Measurements from ENCODE around the gene USP22.

USP22 gene

GRCh38 chr17:21021208-21021803 lies 21.5 kb downstream of the USP22 start:
- Histone ChIP-seq H3K79me1 (ENCODE audit: low read depth, low read length) (peaks cover 15% of the 10 kb centered on the region), H4K91ac (ENCODE audit: low read depth, low read length, poor library complexity) (no peak overlapping the region), H3K23ac (ENCODE audit: low read depth, low read length, poor library complexity) (no peak overlapping the region), H3K4ac (ENCODE audit: low read length) (no peak overlapping the region), H3K9me3 (replicated peaks in 1 of 2; ENCODE audit: control insufficient read depth in 2 of 2, insufficient read depth in 1 of 2, low read depth in 1 of 2, low read length in 2 of 2) (no peaks in the 10 kb centered on the region), H3K9ac (ENCODE audit: low read depth, low read length, poor library complexity) (no peak overlapping the region), H3K4me2 (ENCODE audit: insufficient read depth, low read length, poor library complexity, severe bottlenecking) (no peak overlapping the region), H3K27me3 (ENCODE audit: control insufficient read depth in 3 of 3, insufficient read depth in 3 of 3, low read depth in 1 of 3, low read length in 3 of 3) (no peaks in the 10 kb centered on the region), H2BK15ac (ENCODE audit: low read length) (no peak overlapping the region), H3K27ac (replicated peaks; ENCODE audit: low read length) (no peak overlapping the region), H2BK5ac (ENCODE audit: low read length) (no peak overlapping the region), H3K18ac (ENCODE audit: low read length) (no peak overlapping the region), H3K4me3 (ENCODE audit: low read length in 2 of 2) (no peak overlapping the region), H2AK5ac (ENCODE audit: low read depth, low read length) (no peak overlapping the region), H3K14ac (ENCODE audit: low read length) (no peak overlapping the region), H2AFZ (ENCODE audit: low read length) (no peak overlapping the region), H2BK120ac (ENCODE audit: low read depth, low read length) (no peak overlapping the region), H3K4me1 (ENCODE audit: control insufficient read depth in 2 of 2, insufficient read depth in 1 of 2, low read depth in 1 of 2, low read length in 2 of 2) (no peaks in the 10 kb centered on the region), H4K8ac (ENCODE audit: low read depth, low read length) (no peak overlapping the region), H2BK12ac (ENCODE audit: low read length) (no peak overlapping the region), H3K36me3 (replicated peaks in 1 of 2; ENCODE audit: control insufficient read depth in 2 of 2, insufficient read depth in 2 of 2, low read length in 2 of 2) (peaks cover 69 to 100% of the 10 kb centered on the region in 2 donors)
- no peak for DNase-seq (ENCODE audit: low spot score)
- no CpG with 5 or more reads among the region's 7 CpGs for WGBS, 2 donors (ENCODE audit: extremely low coverage in 2 of 2, insufficient read length in 2 of 2, insufficient replicate concordance in 1 of 2)

- no peak overlapping the region for H3K14ac ChIP-seq (ENCODE audit: low read length)
- H3K9ac ChIP-seq (ENCODE audit: low read depth, low read length, poor library complexity), result no peak overlapping the region
- H3K27ac ChIP-seq (replicated peaks; ENCODE audit: low read length), result no peak overlapping the region
- H3K27me3 ChIP-seq (ENCODE audit: control insufficient read depth in 3 of 3, insufficient read depth in 3 of 3, low read depth in 1 of 3, low read length in 3 of 3), result no peaks in the 10 kb centered on the region
- H3K4me3 ChIP-seq (ENCODE audit: low read length in 2 of 2), result no peak overlapping the region
- H2BK5ac ChIP-seq (ENCODE audit: low read length), result no peak overlapping the region
- DNase-seq (ENCODE audit: low spot score), result no peak
- WGBS, 2 donors (ENCODE audit: extremely low coverage in 2 of 2, insufficient read length in 2 of 2, insufficient replicate concordance in 1 of 2), result no CpG with 5 or more reads among the region's 10 CpGs
- no peak overlapping the region for H2BK12ac ChIP-seq (ENCODE audit: low read length)
- no peak overlapping the region for H3K4me2 ChIP-seq (ENCODE audit: insufficient read depth, low read length, poor library complexity, severe bottlenecking)
- no peak overlapping the region for H2BK120ac ChIP-seq (ENCODE audit: low read depth, low read length)
- no peak overlapping the region for H4K8ac ChIP-seq (ENCODE audit: low read depth, low read length)
- H3K23ac ChIP-seq (ENCODE audit: low read depth, low read length, poor library complexity), result no peak overlapping the region
- H3K4me1 ChIP-seq (ENCODE audit: control insufficient read depth in 2 of 2, insufficient read depth in 1 of 2, low read depth in 1 of 2, low read length in 2 of 2), result no peaks in the 10 kb centered on the region
- H4K91ac ChIP-seq (ENCODE audit: low read depth, low read length, poor library complexity), result no peak overlapping the region
- H3K79me1 ChIP-seq (ENCODE audit: low read depth, low read length), result peaks cover 18% of the 10 kb centered on the region
- H2BK15ac ChIP-seq (ENCODE audit: low read length), result no peak overlapping the region
- no peak overlapping the region for H3K18ac ChIP-seq (ENCODE audit: low read length)
- no peak overlapping the region for H2AK5ac ChIP-seq (ENCODE audit: low read depth, low read length)
- H2AFZ ChIP-seq (ENCODE audit: low read length), result no peak overlapping the region
- H3K9me3 ChIP-seq (replicated peaks in 1 of 2; ENCODE audit: control insufficient read depth in 2 of 2, insufficient read depth in 1 of 2, low read depth in 1 of 2, low read length in 2 of 2), result no peaks in the 10 kb centered on the region
- H3K4ac ChIP-seq (ENCODE audit: low read length), result no peak overlapping the region
- H3K36me3 ChIP-seq (replicated peaks in 1 of 2; ENCODE audit: control insufficient read depth in 2 of 2, insufficient read depth in 2 of 2, low read length in 2 of 2), result peaks cover 70 to 100% of the 10 kb centered on the region in 2 donors
Measured at GRCh38 chr17:21020622-21021021, 22.2 kb downstream of the USP22 start.

GRCh38 chr17:21019976-21020586 lies 22.7 kb downstream of the USP22 start:
- Histone ChIP-seq H3K27me3 (ENCODE audit: control insufficient read depth in 3 of 3, insufficient read depth in 3 of 3, low read depth in 1 of 3, low read length in 3 of 3) (no peaks in the 10 kb centered on the region), H3K79me1 (ENCODE audit: low read depth, low read length) (peaks cover 21% of the 10 kb centered on the region), H2BK120ac (ENCODE audit: low read depth, low read length) (no peak overlapping the region), H3K27ac (replicated peaks; ENCODE audit: low read length) (no peak overlapping the region), H3K23ac (ENCODE audit: low read depth, low read length, poor library complexity) (no peak overlapping the region), H3K4ac (ENCODE audit: low read length) (no peak overlapping the region), H3K9me3 (replicated peaks in 1 of 2; ENCODE audit: control insufficient read depth in 2 of 2, insufficient read depth in 1 of 2, low read depth in 1 of 2, low read length in 2 of 2) (no peaks in the 10 kb centered on the region), H3K4me3 (ENCODE audit: low read length in 2 of 2) (no peak overlapping the region), H2AFZ (ENCODE audit: low read length) (no peak overlapping the region), H3K14ac (ENCODE audit: low read length) (no peak overlapping the region), H3K9ac (ENCODE audit: low read depth, low read length, poor library complexity) (no peak overlapping the region), H2BK5ac (ENCODE audit: low read length) (no peak overlapping the region), H3K36me3 (replicated peaks in 1 of 2; ENCODE audit: control insufficient read depth in 2 of 2, insufficient read depth in 2 of 2, low read length in 2 of 2) (peaks cover 71 to 100% of the 10 kb centered on the region in 2 donors), H3K4me1 (ENCODE audit: control insufficient read depth in 2 of 2, insufficient read depth in 1 of 2, low read depth in 1 of 2, low read length in 2 of 2) (no peaks in the 10 kb centered on the region), H2AK5ac (ENCODE audit: low read depth, low read length) (no peak overlapping the region), H2BK15ac (ENCODE audit: low read length) (no peak overlapping the region), H3K18ac (ENCODE audit: low read length) (no peak overlapping the region), H4K8ac (ENCODE audit: low read depth, low read length) (no peak overlapping the region), H4K91ac (ENCODE audit: low read depth, low read length, poor library complexity) (no peak overlapping the region), H3K4me2 (ENCODE audit: insufficient read depth, low read length, poor library complexity, severe bottlenecking) (no peak overlapping the region), H2BK12ac (ENCODE audit: low read length) (no peak overlapping the region)
- WGBS, 2 donors (ENCODE audit: extremely low coverage in 2 of 2, insufficient read length in 2 of 2, insufficient replicate concordance in 1 of 2), result no CpG with 5 or more reads among the region's 6 CpGs
- no peak for DNase-seq (ENCODE audit: low spot score)

GRCh38 chr17:21018894-21019293 lies 23.9 kb downstream of the USP22 start:
- Histone ChIP-seq H3K36me3 (replicated peaks in 1 of 2; ENCODE audit: control insufficient read depth in 2 of 2, insufficient read depth in 2 of 2, low read length in 2 of 2) (peaks cover 73 to 100% of the 10 kb centered on the region in 2 donors), H3K9ac (ENCODE audit: low read depth, low read length, poor library complexity) (no peak overlapping the region)
- no CpG with 5 or more reads among the region's 9 CpGs for WGBS, 2 donors (ENCODE audit: extremely low coverage in 2 of 2, insufficient read length in 2 of 2, insufficient replicate concordance in 1 of 2)

More at GRCh38 chr17:21018894-21019293, 23.9 kb downstream of the USP22 start:
- no peak for DNase-seq (ENCODE audit: low spot score)
- Histone ChIP-seq H2BK12ac (ENCODE audit: low read length) (no peak overlapping the region), H2AK5ac (ENCODE audit: low read depth, low read length) (no peak overlapping the region), H3K27me3 (ENCODE audit: control insufficient read depth in 3 of 3, insufficient read depth in 3 of 3, low read depth in 1 of 3, low read length in 3 of 3) (no peaks in the 10 kb centered on the region), H3K14ac (ENCODE audit: low read length) (no peak overlapping the region), H3K27ac (replicated peaks; ENCODE audit: low read length) (no peak overlapping the region), H2AFZ (ENCODE audit: low read length) (no peak overlapping the region), H3K4me2 (ENCODE audit: insufficient read depth, low read length, poor library complexity, severe bottlenecking) (no peak overlapping the region), H3K18ac (ENCODE audit: low read length) (no peak overlapping the region), H3K23ac (ENCODE audit: low read depth, low read length, poor library complexity) (no peak overlapping the region), H2BK5ac (ENCODE audit: low read length) (no peak overlapping the region), H3K9me3 (replicated peaks in 1 of 2; ENCODE audit: control insufficient read depth in 2 of 2, insufficient read depth in 1 of 2, low read depth in 1 of 2, low read length in 2 of 2) (no peaks in the 10 kb centered on the region), H2BK15ac (ENCODE audit: low read length) (no peak overlapping the region), H3K79me1 (ENCODE audit: low read depth, low read length) (peaks cover 22% of the 10 kb centered on the region), H3K4ac (ENCODE audit: low read length) (no peak overlapping the region), H4K91ac (ENCODE audit: low read depth, low read length, poor library complexity) (no peak overlapping the region), H4K8ac (ENCODE audit: low read depth, low read length) (no peak overlapping the region), H2BK120ac (ENCODE audit: low read depth, low read length) (no peak overlapping the region), H3K4me3 (ENCODE audit: low read length in 2 of 2) (peak overlapping the region in 1 of 2 donors; percentile 19), H3K4me1 (ENCODE audit: control insufficient read depth in 2 of 2, insufficient read depth in 1 of 2, low read depth in 1 of 2, low read length in 2 of 2) (no peaks in the 10 kb centered on the region)

Data from neuronal stem cell (in vitro differentiated cells).